HL-60 (cell line): Measurements from ENCODE around the gene SLTM.

Experiments
- DNase-seq, 2 experiments: peaks; one replicate each; pipeline ENCODE4 v3.0.0-alpha.2; 2010 to 2020; ENCODE audit warnings: low read depth in 1 of 2, low spot score in 1 of 2
- H3K27ac ChIP-seq: fragments of 250-450 bp; sonication (Bioruptor Pico); replicated peaks from 2 replicates; pipeline ENCODE4 v1.5.1; 2020; ENCODE audit warnings: mild to moderate bottlenecking, moderate library complexity
- H3K27me3 ChIP-seq: fragments of 250-450 bp; sonication (Bioruptor Pico); 2 replicates; pipeline ENCODE4 v1.5.1; 2021; ENCODE audit warnings: mild to moderate bottlenecking, moderate library complexity; ENCODE audit not compliant: insufficient read depth, poor library complexity, severe bottlenecking
- H3K4me3 ChIP-seq: replicated peaks from 2 replicates; pipeline ENCODE4 v1.5.1; 2011; ENCODE audit warnings: mild to moderate bottlenecking, control low read depth, low read length; ENCODE audit not compliant: insufficient read depth
- GABPA ChIP-seq: IDR thresholded peaks from 2 replicates; pipeline ENCODE4 v1.6.1; 2012; ENCODE audit warnings: low read depth
- POLR2AphosphoS5 ChIP-seq: IDR thresholded peaks from 2 replicates; pipeline ENCODE4 v1.6.1; 2012; ENCODE audit warnings: low read depth
- SPI1 ChIP-seq: IDR thresholded peaks from 2 replicates; pipeline ENCODE4 v1.6.1; 2012; ENCODE audit warnings: low read depth, mild to moderate bottlenecking, borderline replicate concordance
- TF ChIP-seq, protein P1 (sequence below): IDR thresholded peaks from 2 replicates; pipeline ENCODE4 v1.6.1; 2012; ENCODE audit warnings: low read depth; ENCODE audit not compliant: insufficient replicate concordance
- TF ChIP-seq, protein P2 (sequence below): IDR thresholded peaks from one replicate; pipeline ENCODE4 v1.5.1; 2011; ENCODE audit warnings: low read length, control low read depth, inconsistent platforms; ENCODE audit not compliant: insufficient read depth

SLTM gene

DNA sequence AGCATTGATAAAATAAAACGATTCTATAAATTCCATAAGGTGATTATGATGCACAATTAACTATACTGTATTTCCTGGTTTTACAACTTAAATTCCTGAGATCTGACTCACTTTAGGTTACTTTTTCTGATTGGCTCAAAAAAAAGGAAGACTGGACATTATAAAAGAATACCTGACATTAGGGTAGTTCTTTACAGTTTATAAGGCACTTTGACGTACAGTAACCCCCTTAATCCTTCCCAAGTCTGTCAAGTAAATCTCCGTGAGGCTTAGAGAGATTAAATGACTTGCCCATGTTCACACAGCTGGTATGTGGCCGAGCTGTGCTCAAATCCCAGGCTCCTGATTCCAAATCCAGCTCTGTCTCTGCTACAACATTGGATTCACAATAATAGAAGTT is 1.0 kb upstream of the SLTM start:
- peak overlapping the region; percentile 55 for H3K4me3 ChIP-seq
- TF ChIP-seq, protein P1, sequence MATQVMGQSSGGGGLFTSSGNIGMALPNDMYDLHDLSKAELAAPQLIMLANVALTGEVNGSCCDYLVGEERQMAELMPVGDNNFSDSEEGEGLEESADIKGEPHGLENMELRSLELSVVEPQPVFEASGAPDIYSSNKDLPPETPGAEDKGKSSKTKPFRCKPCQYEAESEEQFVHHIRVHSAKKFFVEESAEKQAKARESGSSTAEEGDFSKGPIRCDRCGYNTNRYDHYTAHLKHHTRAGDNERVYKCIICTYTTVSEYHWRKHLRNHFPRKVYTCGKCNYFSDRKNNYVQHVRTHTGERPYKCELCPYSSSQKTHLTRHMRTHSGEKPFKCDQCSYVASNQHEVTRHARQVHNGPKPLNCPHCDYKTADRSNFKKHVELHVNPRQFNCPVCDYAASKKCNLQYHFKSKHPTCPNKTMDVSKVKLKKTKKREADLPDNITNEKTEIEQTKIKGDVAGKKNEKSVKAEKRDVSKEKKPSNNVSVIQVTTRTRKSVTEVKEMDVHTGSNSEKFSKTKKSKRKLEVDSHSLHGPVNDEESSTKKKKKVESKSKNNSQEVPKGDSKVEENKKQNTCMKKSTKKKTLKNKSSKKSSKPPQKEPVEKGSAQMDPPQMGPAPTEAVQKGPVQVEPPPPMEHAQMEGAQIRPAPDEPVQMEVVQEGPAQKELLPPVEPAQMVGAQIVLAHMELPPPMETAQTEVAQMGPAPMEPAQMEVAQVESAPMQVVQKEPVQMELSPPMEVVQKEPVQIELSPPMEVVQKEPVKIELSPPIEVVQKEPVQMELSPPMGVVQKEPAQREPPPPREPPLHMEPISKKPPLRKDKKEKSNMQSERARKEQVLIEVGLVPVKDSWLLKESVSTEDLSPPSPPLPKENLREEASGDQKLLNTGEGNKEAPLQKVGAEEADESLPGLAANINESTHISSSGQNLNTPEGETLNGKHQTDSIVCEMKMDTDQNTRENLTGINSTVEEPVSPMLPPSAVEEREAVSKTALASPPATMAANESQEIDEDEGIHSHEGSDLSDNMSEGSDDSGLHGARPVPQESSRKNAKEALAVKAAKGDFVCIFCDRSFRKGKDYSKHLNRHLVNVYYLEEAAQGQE: no peak
- no peak for TF ChIP-seq GABPA
- DNase-seq: no peak
- H3K27ac ChIP-seq: peak overlapping the region; percentile 98
- H3K27me3 ChIP-seq: no peaks in the 10 kb centered on the region

DNA sequence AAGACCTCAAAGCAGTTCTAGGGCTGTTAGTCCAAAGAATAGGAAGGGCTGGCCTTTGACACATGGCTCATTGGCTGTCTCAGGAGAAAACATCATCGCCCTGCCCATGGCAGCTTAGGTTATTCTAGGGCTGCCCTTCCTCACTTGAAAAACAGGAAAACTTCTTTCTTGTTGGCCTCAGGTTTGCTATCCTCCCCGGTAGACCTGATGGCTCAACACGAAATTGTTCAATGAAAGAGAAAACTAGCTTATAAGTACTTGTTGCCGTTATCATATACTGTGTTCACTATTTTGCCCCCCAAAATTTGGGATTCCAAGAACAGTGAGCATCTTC is 602 bp upstream of the SLTM start:
- H3K27me3 ChIP-seq: no peaks in the 10 kb centered on the region
- TF ChIP-seq POLR2AphosphoS5 (no peak), GABPA (no peak), SPI1 (no peak)
- peak overlapping the region; percentile 98 for H3K27ac ChIP-seq
- no peak for DNase-seq
- peak overlapping the region; percentile 55 for H3K4me3 ChIP-seq

DNA sequence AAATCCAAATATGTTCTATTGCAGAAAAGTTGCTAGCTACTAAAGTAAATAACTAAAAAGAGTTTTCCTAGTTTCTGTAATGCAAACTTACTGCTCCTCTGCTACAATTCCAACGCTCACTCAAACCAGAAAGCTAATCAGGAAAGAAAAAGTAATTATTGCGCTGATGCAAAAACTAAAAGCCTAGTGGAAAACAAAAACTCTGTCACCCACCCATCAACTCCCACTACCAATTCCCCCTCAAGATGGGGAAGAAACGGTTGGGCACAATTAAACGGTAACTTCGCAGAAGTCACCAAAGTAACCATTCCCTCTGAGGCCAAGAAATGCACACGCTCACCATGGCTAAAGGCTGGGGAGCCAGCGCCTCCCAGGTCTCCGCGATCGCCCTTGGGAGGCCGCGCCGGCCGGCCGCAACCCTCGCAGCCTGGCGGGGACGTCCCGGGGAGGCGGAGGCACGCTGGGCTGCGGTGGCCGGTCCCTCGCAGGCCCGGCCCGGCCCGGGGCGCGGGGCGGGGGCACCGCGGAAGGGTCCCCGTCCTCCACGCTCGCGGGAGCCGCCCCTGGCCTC is 684 bp downstream of the SLTM start:
- Histone ChIP-seq H3K27me3 (no peaks in the 10 kb centered on the region), H3K27ac (peak overlapping the region; percentile 98), H3K4me3 (peak overlapping the region; percentile 69)
- TF ChIP-seq, protein P1: no peak
- TF ChIP-seq GABPA: no peak
- TF ChIP-seq, protein P2, sequence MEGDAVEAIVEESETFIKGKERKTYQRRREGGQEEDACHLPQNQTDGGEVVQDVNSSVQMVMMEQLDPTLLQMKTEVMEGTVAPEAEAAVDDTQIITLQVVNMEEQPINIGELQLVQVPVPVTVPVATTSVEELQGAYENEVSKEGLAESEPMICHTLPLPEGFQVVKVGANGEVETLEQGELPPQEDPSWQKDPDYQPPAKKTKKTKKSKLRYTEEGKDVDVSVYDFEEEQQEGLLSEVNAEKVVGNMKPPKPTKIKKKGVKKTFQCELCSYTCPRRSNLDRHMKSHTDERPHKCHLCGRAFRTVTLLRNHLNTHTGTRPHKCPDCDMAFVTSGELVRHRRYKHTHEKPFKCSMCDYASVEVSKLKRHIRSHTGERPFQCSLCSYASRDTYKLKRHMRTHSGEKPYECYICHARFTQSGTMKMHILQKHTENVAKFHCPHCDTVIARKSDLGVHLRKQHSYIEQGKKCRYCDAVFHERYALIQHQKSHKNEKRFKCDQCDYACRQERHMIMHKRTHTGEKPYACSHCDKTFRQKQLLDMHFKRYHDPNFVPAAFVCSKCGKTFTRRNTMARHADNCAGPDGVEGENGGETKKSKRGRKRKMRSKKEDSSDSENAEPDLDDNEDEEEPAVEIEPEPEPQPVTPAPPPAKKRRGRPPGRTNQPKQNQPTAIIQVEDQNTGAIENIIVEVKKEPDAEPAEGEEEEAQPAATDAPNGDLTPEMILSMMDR: no peak
- DNase-seq: no peak

DNA sequence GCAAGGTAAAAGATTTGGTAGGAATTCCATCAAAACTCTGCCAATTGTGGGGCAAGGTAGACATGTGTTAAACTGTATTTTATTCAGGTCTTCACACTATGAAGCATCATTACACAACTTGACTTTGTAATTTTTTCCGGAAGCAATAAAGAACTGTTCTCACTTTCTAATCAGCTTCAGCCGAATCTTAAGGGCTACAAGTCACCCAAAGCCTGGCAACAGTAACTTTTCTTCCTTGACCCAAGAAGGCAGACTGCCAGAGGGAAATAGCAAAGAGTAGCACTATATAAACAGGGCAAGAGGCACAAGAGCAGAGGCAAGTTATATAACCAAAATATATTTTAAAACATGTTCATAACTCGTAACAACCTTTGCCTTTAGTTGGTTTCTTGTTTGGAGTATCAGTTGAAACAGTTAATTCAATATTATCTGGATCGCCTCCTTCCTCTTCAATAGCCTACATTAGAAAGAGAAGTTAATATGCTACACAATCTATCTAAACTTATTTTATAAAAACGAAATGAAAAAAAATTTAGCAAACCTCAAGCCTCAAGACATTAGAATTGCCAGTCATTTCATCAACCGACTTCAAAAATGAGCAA is 1.4 kb downstream of the SLTM start:
- peak overlapping the region; percentile 98 for H3K27ac ChIP-seq
- peak overlapping the region; percentile 69 for H3K4me3 ChIP-seq
- DNase-seq: peak in 1 of 2 experiments; percentile 38
- TF ChIP-seq, protein P2: no peak
- TF ChIP-seq SPI1: no peak
- TF ChIP-seq, protein P1: no peak
- no peak for TF ChIP-seq GABPA
- no peak for TF ChIP-seq POLR2AphosphoS5
- H3K27me3 ChIP-seq: no peaks in the 10 kb centered on the region
